HFFc6 (cell line): ENCODE measurements around the gene ZBED4. TPM values are rescaled to one million over a fixed set of nuclear protein-coding genes. Genes with fewer than 3 reads are reported as not detected.

ENCODE experiments used
- DNase-seq: peaks from one replicate; pipeline ENCODE4 v3.0.0-alpha.2; 2018
- H3K27ac Mint-ChIP-seq: 2 replicates; pipeline ENCODE4 v1.8.0; 2020; ENCODE audit warnings: mild to moderate bottlenecking, mixed read lengths
- H3K27me3 Mint-ChIP-seq: 2 replicates; pipeline ENCODE4 v1.8.0; 2021; ENCODE audit warnings: mild to moderate bottlenecking, moderate library complexity, mixed read lengths; ENCODE audit not compliant: insufficient read depth
- H3K36me3 Mint-ChIP-seq: 2 replicates; pipeline ENCODE4 v1.8.0; 2021; ENCODE audit warnings: low read depth, mixed read lengths
- H3K4me1 Mint-ChIP-seq: 2 replicates; pipeline ENCODE4 v1.8.0; 2020; ENCODE audit warnings: low read depth, mixed read lengths
- H3K4me3 Mint-ChIP-seq: 2 replicates; pipeline ENCODE4 v1.8.0; 2020; ENCODE audit warnings: mild to moderate bottlenecking, moderate library complexity, mixed read lengths
- H3K9me3 Mint-ChIP-seq: 2 replicates; pipeline ENCODE4 v1.8.0; 2020; ENCODE audit warnings: mild to moderate bottlenecking, mixed read lengths
- CTCF ChIP-seq: fragments of 200-600 bp; sonication (generic); IDR thresholded peaks from 2 replicates; pipeline ENCODE4 v1.5.0; 2021; ENCODE audit warnings: antibody characterized with exemption, mild to moderate bottlenecking
- total RNA-seq, 6 experiments: library from RNA; stranded (reverse); fragmentation: NEBNext Ultra II Directional; extraction: Animal tissue kit (Norgen Biotek cat#: 25700); gene quantifications; 2 replicates in 1 of 6; 3 replicates in 5 of 6; pipeline ENCODE4 v1.2.3, GENCODE V29; 2021

Gene ZBED4
- total RNA-seq, 6 experiments from 2014 or later: 7.9 to 10.9 (median 9.0) TPM

GRCh38 chr22:49914256-49914655 is 60.6 kb downstream of the ZBED4 start:
- H3K27me3 Mint-ChIP-seq: no peaks in the 10 kb centered on the region; the same call in none of the 2 replicates
- no peak overlapping the region for H3K27ac Mint-ChIP-seq
- H3K9me3 Mint-ChIP-seq: no peaks in the 10 kb centered on the region
- no peak for DNase-seq
- no peaks in the 10 kb centered on the region for H3K4me1 Mint-ChIP-seq
- no peak for TF ChIP-seq CTCF
- peaks cover 5% of the 10 kb centered on the region; the same call in 1 of the 2 replicates for H3K36me3 Mint-ChIP-seq
- H3K4me3 Mint-ChIP-seq: no peak overlapping the region

GRCh38 chr22:49915610-49916009 is 62.0 kb downstream of the ZBED4 start:
- Mint-ChIP-seq H3K27me3 (no peaks in the 10 kb centered on the region; the same call in none of the 2 replicates), H3K36me3 (peaks cover 5% of the 10 kb centered on the region; the same call in 1 of the 2 replicates), H3K4me1 (peaks cover 10% of the 10 kb centered on the region; the same call in 1 of the 2 replicates), H3K9me3 (no peaks in the 10 kb centered on the region), H3K27ac (no peak overlapping the region), H3K4me3 (no peak overlapping the region)
- DNase-seq: no peak
- TF ChIP-seq CTCF: no peak

GRCh38 chr22:49916831-49917230 is 63.2 kb downstream of the ZBED4 start:
- Mint-ChIP-seq H3K9me3 (no peaks in the 10 kb centered on the region), H3K4me3 (peak overlapping the region; percentile 93), H3K4me1 (peaks cover 10% of the 10 kb centered on the region; the same call in 1 of the 2 replicates), H3K27me3 (no peaks in the 10 kb centered on the region; the same call in none of the 2 replicates), H3K36me3 (peaks cover 5% of the 10 kb centered on the region; the same call in 1 of the 2 replicates), H3K27ac (no peak overlapping the region)
- no peak for TF ChIP-seq CTCF
- DNase-seq: no peak

GRCh38 chr22:49917974-49918910 is 64.6 kb downstream of the ZBED4 start, which contains the start of the genes ALG12 and CRELD2:
Gene ALG12 (minus strand): TSS chr22:49918438. CDS start chr22:49913765, 4,673 bp downstream.
Gene CRELD2 (plus strand): TSS chr22:49918634. CDS start chr22:49918770, 136 bp downstream.
- H3K4me3 Mint-ChIP-seq: peak within 1 kb of the TSS; percentile 93
- peaks cover under 1% of the 10 kb centered on the region; the same call in 1 of the 2 replicates for H3K27me3 Mint-ChIP-seq
- no peaks in the 10 kb centered on the region for H3K9me3 Mint-ChIP-seq
- DNase-seq: peak; percentile 95
- H3K4me1 Mint-ChIP-seq: peaks cover 10% of the 10 kb centered on the region; the same call in 1 of the 2 replicates
- no peaks in the 10 kb centered on the region for H3K36me3 Mint-ChIP-seq
- H3K27ac Mint-ChIP-seq: peak within 1 kb of the TSS; percentile 83
- TF ChIP-seq CTCF: no peak

- H3K27ac Mint-ChIP-seq: no peak overlapping the region
- H3K4me3 Mint-ChIP-seq: peak overlapping the region; percentile 81
- DNase-seq: no peak
- TF ChIP-seq CTCF: no peak
- no peaks in the 10 kb centered on the region for H3K9me3 Mint-ChIP-seq
- peaks cover 10% of the 10 kb centered on the region; the same call in 1 of the 2 replicates for H3K4me1 Mint-ChIP-seq
- H3K36me3 Mint-ChIP-seq: no peaks in the 10 kb centered on the region
- H3K27me3 Mint-ChIP-seq: peaks cover 2% of the 10 kb centered on the region; the same call in 1 of the 2 replicates
Observed at GRCh38 chr22:49918911-49919881, 65.6 kb downstream of the ZBED4 start.
